ENCODE results near the gene NEDD9.

NEDD9 gene

DNA sequence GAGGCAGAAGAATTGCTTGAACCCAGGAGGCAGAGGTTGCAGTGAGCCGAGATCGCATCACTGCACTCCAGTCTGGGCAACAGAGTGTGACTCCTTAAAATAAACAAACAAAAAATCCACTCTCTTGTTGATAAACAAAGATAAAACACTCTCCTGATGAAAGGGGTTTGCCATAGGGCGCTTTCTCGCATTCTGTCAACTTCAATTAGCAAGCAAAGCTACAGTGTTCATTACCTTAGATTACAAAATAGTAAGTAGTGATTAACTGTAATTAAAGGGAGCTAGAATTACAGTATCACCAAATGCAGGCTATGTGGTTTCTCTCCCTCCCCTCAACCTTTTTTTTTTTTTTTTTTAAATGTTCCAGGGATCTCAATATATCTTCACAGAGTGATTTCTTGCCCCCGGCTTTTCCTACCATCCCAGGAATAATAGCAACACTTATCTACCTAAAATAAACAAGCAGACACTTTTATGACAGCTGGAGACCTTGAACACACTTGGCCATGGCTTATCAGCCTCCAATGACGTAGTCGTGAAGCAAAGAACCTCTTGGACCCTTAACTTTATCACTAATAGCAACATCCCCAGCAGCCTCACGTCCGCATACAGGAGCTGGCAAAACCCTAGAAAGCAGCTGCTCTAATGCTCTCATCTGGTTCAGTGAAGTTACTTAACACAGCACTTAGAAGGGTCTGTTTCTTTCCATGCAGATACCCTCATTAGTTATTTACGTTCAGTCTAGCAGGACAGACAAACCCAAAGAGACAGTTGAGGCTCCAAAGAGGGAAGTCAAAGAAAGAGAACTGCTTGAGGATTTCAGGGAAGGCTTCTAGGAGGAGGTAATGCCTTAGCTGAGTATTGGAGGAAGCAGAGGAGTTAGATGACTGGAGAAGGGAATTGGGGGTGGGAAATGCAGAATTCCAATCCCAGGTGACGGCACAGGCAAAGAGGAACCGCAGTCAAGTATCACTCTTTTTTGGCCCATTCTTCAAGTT lies 37.9 kb upstream of the NEDD9 start:
- TF ChIP-seq, protein P1, sequence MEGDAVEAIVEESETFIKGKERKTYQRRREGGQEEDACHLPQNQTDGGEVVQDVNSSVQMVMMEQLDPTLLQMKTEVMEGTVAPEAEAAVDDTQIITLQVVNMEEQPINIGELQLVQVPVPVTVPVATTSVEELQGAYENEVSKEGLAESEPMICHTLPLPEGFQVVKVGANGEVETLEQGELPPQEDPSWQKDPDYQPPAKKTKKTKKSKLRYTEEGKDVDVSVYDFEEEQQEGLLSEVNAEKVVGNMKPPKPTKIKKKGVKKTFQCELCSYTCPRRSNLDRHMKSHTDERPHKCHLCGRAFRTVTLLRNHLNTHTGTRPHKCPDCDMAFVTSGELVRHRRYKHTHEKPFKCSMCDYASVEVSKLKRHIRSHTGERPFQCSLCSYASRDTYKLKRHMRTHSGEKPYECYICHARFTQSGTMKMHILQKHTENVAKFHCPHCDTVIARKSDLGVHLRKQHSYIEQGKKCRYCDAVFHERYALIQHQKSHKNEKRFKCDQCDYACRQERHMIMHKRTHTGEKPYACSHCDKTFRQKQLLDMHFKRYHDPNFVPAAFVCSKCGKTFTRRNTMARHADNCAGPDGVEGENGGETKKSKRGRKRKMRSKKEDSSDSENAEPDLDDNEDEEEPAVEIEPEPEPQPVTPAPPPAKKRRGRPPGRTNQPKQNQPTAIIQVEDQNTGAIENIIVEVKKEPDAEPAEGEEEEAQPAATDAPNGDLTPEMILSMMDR (IDR thresholded peaks at IDR 0.05; ENCODE audit: extremely low read depth, insufficient read depth, missing control alignments): no peak
- DNase-seq (ENCODE audit: low spot score): no peak
- in situ Hi-C loops (cut with MboI; ENCODE audit: low pct_unique_long_range_greater_than_20kb, low sequenced_read_pairs, unreplicated experiment): no loop called here

DNA sequence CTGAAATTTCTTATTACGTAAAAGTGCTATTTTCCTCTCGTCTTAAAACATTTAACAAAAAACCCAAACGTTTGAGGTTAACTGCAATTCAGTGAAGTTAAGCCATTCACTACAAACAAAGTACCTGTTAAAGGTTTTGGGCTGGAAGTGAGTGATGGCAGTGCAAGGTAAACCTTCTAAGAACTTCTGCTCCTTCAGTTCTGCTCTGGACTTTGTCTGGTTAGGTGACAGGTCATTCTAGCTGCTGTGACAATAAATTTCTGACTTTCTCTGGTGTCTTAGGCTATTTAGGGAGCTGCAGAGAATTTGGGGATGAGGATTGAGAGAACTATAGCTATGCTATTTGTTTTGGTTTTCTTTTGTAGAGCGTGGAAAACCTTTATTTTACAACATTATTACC lies 36.5 kb upstream of the NEDD9 start:
- no peak for DNase-seq (ENCODE audit: low spot score)
- in situ Hi-C loops (cut with MboI; ENCODE audit: low pct_unique_long_range_greater_than_20kb, low sequenced_read_pairs, unreplicated experiment): no loop called here
- TF ChIP-seq, protein P1 (IDR thresholded peaks at IDR 0.05; ENCODE audit: extremely low read depth, insufficient read depth, missing control alignments): no peak

DNA sequence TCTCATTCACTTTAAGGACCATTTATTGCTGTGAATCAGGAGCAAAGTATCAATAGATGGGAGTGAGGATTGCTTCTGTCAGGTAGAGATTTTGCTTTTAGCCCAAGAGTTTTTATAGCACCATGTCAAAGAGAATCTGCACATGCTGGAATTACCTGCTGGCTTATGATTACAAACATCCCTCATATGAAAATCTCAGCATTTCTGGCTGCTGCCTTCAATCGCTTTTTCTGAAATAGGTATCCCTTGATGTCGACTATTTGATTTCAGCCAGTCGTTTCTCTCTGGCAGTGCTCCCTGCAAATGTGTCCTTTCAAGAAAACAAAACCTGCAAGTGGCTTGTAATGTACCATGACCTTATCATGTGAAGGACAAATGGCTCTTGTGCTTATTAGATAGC lies 34.5 kb upstream of the NEDD9 start:
- no peak for DNase-seq (ENCODE audit: low spot score)
- in situ Hi-C loops (cut with MboI; ENCODE audit: low pct_unique_long_range_greater_than_20kb, low sequenced_read_pairs, unreplicated experiment): no loop called here
- TF ChIP-seq, protein P1 (IDR thresholded peaks at IDR 0.05; ENCODE audit: extremely low read depth, insufficient read depth, missing control alignments): no peak

DNA sequence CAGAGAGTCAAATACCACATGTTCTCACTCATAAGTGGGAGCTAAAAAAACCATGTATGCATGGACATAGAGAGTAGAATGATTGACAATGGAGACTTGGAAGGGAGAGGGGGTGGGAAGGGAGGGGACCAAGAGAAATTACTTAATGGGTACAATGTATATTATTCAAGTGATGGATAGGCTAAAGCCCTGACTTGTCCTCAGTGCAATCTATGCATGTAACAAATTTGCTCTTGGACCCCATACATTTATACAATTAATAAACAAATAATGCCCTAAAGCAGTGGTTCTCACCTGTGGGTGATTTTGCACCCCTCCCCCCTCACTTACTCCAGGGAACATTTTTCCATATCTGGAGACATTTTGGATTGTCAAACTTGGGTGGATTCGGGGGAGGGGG lies 33.5 kb upstream of the NEDD9 start:
- no peak for DNase-seq (ENCODE audit: low spot score)
- in situ Hi-C loops (cut with MboI; ENCODE audit: low pct_unique_long_range_greater_than_20kb, low sequenced_read_pairs, unreplicated experiment): no loop called here
- TF ChIP-seq, protein P1 (IDR thresholded peaks at IDR 0.05; ENCODE audit: extremely low read depth, insufficient read depth, missing control alignments): no peak

DNA sequence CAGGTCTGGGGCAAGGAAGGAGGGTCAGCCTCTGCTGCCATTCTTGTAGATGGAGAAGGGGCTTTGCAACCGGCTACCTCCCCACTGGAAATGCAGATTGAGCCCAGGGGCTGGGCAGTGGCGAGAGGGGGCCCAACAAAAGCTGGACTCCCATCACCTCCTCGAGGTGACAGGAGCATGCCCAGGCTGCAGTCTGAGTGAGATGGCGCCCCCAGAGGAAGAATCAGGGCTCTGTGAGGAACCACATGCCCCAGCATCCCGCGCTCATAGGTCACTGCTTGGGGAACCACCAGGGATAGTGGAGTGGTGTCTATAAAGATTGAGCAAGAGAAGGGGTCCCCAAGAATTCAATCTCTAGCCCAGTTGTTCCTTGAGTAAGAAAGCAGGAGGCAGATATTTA lies 31.6 kb upstream of the NEDD9 start:
- TF ChIP-seq, protein P1 (IDR thresholded peaks at IDR 0.05; ENCODE audit: extremely low read depth, insufficient read depth, missing control alignments): no peak
- in situ Hi-C loops (cut with MboI; ENCODE audit: low pct_unique_long_range_greater_than_20kb, low sequenced_read_pairs, unreplicated experiment): no loop called here
- DNase-seq (ENCODE audit: low spot score): no peak

DNA sequence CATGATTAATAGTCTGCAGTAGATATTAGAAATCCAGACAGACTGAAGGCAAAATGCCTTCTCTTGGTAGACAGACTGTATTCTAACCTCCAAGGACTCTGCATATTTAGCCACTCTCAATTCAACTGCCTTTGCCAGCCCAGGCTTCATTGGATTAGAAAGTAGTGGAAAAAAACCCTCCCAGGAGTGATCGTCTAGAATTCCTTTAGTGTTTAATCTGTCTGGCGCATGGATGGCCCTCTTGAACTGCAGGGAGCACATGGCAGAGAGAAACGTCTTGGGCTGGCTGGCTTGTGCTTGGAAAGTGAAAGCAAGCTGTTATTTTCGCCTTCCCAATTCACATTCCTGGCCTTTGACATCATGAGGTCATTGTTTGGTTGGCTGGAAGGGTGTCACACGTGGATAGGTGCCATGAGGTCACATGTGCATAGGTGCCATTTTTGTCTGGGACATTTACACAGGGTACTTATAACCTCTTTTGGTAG lies 30.9 kb upstream of the NEDD9 start:
- TF ChIP-seq, protein P1 (IDR thresholded peaks at IDR 0.05; ENCODE audit: extremely low read depth, insufficient read depth, missing control alignments): no peak
- no peak for DNase-seq (ENCODE audit: low spot score)
- in situ Hi-C loops (cut with MboI; ENCODE audit: low pct_unique_long_range_greater_than_20kb, low sequenced_read_pairs, unreplicated experiment): no loop called here

All from GM13977 (cell line).